C4-2B (cell line): ENCODE results near the gene CYTH3.

Experiments
- CTCF ChIP-seq: fragments of 450-650 bp; conservative IDR thresholded peaks from 2 replicates; pipeline ENCODE4 v1.5.1; 2017; ENCODE audit warnings: mild to moderate bottlenecking
- ZFX ChIP-seq: fragments of 450-650 bp; IDR thresholded peaks from 2 replicates; pipeline ENCODE4 v1.6.1; 2017

GRCh38 chr7:6234384-6234783, 38.0 kb downstream of the CYTH3 start:
- no peak for TF ChIP-seq CTCF
- no peak for TF ChIP-seq ZFX
